Activated T-cell treated with anti-CD3 and anti-CD28 coated beads, Interleukin-2, amount 50 U/mL, for 72 hours (primary cell): ENCODE measurements around the gene UGT1A9. TPM values are rescaled to one million over a fixed set of nuclear protein-coding genes. Genes with fewer than 3 reads are reported as not detected.
"Not testable (repeated sequence)": the region's sequence is repeated elsewhere in the genome, so short reads cannot be mapped to it uniquely, and the experiment has no call there.

Source experiments
- ATAC-seq, 2 donors: fragments of 150-1000 bp; cut with Tn5 transposase; replicated peaks in 1 of 2; 2 replicates each; pipeline ENCODE4 v1.10.0; 2021; ENCODE audit warnings: moderate library complexity in 2 of 2, mild to moderate bottlenecking in 1 of 2
- DNase-seq, 2 donors: peaks; one replicate each; pipeline ENCODE4 v3.0.0; 2021 to 2022; ENCODE audit warnings: mixed read lengths in 1 of 2
- H3K27ac Mint-ChIP-seq: one replicate; pipeline ENCODE4 v1.8.0; 2022; ENCODE audit warnings: mild to moderate bottlenecking, moderate library complexity, mixed read lengths
- H3K27me3 Mint-ChIP-seq: one replicate; pipeline ENCODE4 v1.8.0; 2022; ENCODE audit warnings: low read depth, mixed read lengths
- H3K36me3 Mint-ChIP-seq, 2 donors: one replicate each; pipeline ENCODE4 v1.8.0; 2022; ENCODE audit warnings: mixed read lengths in 2 of 2, mild to moderate bottlenecking in 1 of 2; ENCODE audit not compliant: insufficient read depth in 2 of 2
- H3K4me1 Mint-ChIP-seq: one replicate; pipeline ENCODE4 v1.8.0; 2022; ENCODE audit warnings: low read depth, mixed read lengths
- H3K4me3 Mint-ChIP-seq, 2 donors: one replicate each; pipeline ENCODE4 v1.8.0; 2022; ENCODE audit warnings: mild to moderate bottlenecking in 2 of 2, mixed read lengths in 2 of 2, moderate library complexity in 2 of 2
- H3K9me3 Mint-ChIP-seq, 2 donors: one replicate each; pipeline ENCODE4 v1.8.0; 2022; ENCODE audit warnings: mixed read lengths in 2 of 2
- total RNA-seq, 2 donors: library from RNA; stranded (reverse); gene quantifications; one replicate each; pipeline ENCODE4 v1.2.3, GENCODE V29; 2022

UGT1A9 gene
- total RNA-seq, 2 donors from 2014 or later: not detected

DNA sequence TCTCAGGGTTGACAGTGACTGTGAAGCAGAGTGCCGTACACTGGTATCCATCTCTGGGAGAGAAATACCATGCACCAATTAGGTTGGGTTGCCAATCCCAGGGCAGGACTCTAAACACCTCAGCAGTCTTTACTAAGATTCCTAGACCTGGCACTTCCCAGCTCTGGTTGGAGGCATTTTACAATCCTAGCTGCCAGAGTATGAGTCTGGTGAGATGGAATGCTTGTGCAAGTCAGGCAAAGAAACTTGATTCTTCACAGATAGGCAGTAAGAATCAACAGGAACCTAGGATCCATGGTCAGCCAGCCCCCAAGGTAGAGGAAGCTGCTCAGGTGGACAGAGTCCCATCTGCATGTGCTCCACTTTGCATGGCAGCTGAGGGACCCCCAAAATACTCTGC, 35.0 kb downstream of the UGT1A9 start:
- no peaks in the 10 kb centered on the region for H3K9me3 Mint-ChIP-seq

DNA sequence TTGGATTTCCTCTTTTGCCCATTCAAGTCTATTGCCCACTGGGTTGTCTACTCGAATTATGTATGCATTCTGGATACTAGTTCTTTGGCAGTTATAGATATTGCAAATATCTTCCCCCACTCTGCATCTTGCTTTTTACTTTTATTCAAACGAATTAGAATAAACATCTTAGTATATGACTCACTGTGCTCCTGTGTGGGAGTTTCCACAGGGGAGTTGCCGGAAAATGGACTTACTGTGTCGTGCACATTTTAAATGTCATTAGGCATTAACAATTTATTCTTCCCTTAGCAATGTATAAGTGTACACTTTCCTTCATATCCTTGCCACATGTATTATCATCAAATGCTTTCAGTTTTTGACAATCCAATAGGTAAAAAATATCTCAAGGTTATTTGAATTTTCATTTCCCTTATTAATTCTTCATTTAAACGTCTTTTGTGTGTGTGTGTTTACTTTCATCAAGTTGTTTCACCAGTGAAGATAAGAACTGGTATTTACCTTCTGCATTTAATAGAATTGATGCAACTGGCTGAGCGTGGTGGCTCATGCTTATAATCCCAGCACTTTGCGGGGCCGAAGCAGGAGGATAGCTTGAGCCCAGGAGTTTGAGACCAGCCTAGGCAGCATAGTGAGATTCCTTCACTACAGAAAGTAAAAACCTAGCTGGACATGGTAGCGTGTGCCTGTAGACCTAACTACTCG, 36.4 kb downstream of the UGT1A9 start:
- H3K9me3 Mint-ChIP-seq: no peaks in the 10 kb centered on the region
- no peak overlapping the region for H3K27ac Mint-ChIP-seq
- H3K27me3 Mint-ChIP-seq: peaks cover 16% of the 10 kb centered on the region
- DNase-seq: no peak
- no peaks in the 10 kb centered on the region for H3K4me1 Mint-ChIP-seq
- ATAC-seq: no peak
- no peak overlapping the region for H3K4me3 Mint-ChIP-seq
- H3K36me3 Mint-ChIP-seq: no peaks in the 10 kb centered on the region

More for the DNA sequence above, 35.0 kb downstream of the UGT1A9 start:
- DNase-seq: no peak
- Mint-ChIP-seq H3K27me3 (peaks cover 7% of the 10 kb centered on the region), H3K36me3 (no peaks in the 10 kb centered on the region), H3K27ac (no peak overlapping the region), H3K4me1 (no peaks in the 10 kb centered on the region), H3K4me3 (no peak overlapping the region)
- no peak for ATAC-seq

DNA sequence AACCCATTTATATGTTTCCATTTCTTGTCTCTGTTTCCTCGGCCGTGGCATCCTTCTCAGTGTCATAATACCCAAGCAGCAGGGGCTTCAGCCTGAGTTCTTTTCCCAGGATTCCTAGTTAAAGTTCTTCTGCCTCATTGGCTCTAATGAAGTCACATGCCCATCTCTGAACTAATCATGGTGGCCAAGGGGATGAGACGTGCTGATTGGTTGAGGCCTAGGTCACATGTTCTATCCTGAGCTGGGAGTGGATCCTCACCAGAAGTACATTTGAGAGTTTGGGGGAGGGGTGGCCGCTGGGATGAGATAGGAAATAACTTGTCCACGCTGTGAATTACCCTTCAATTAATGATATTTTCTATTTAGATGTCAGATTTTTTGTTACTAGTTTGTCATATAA, 37.2 kb downstream of the UGT1A9 start:
- no peak for DNase-seq
- no peak overlapping the region for H3K4me3 Mint-ChIP-seq
- no peak for ATAC-seq
- H3K27me3 Mint-ChIP-seq: peaks cover 16% of the 10 kb centered on the region
- no peaks in the 10 kb centered on the region for H3K36me3 Mint-ChIP-seq
- peaks cover 8% of the 10 kb centered on the region for H3K4me1 Mint-ChIP-seq
- H3K27ac Mint-ChIP-seq: no peak overlapping the region
- H3K9me3 Mint-ChIP-seq: no peaks in the 10 kb centered on the region

DNA sequence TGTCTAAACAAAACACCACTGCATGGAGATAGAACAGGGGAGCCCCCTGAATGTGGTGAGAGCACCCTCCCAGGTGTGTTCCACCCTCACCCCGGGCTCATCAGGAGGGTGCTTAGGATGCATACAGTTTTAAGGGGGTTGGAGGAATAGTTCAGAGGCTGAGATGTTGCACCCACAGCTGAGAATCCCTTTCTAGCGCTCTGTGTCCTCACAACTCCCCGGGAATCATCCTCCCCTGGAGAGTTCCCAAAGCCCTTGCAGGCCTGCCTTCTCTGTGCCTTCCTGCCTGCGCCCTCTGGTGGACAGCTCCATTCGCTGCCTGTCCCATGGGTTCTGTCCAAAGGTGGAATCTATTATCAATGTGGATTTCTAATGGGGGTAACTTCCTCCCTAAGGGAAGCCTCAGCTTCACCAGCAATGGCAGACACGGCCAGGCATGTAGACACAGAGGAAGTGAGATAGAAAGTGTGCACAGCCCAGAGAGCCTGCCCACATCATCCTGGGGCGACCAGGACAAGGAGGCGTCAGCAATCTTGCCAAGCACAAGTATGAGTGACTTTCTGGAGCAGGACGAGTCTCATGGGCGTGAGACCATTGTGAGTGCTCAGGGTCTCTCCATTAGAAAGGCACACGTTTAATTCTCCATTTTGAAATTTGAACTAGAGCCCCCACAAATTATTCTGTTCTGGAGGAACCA, 39.8 kb downstream of the UGT1A9 start:
- no peaks in the 10 kb centered on the region for H3K36me3 Mint-ChIP-seq
- H3K4me3 Mint-ChIP-seq: no peak overlapping the region
- no peak overlapping the region for H3K27ac Mint-ChIP-seq
- ATAC-seq (peak; percentile 62 to 65), DNase-seq (peak; percentile 74)
- H3K9me3 Mint-ChIP-seq: no peaks in the 10 kb centered on the region
- H3K4me1 Mint-ChIP-seq: peaks cover 10% of the 10 kb centered on the region
- H3K27me3 Mint-ChIP-seq: peaks cover 24% of the 10 kb centered on the region

DNA sequence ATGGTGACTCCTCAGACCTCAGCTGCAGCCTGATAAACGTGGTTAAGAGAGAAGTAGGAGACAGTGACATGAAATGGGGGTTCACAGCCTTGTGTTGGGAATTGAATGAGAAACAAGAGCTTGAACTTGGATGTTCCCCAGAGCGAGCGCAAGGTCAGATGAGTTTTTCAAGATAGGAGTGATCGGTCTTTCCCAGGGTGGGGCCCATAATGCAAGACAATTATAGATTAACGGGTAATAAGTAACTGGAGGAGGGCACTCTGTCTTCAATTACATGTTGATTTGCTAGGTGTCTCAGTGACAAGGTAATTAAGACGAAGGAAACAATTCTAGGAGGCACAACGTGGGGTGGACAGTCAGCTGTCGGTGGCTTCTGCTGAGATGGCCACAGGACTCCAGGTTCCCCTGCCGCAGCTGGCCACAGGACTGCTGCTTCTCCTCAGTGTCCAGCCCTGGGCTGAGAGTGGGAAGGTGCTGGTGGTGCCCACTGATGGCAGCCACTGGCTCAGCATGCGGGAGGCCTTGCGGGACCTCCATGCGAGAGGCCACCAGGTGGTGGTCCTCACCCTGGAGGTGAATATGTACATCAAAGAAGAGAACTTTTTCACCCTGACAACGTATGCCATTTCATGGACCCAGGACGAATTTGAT, 41.0 kb downstream of the UGT1A9 start, which contains the start of gene UGT1A5:
Gene UGT1A5, plus strand, starts transcription at position 297 of the 651 bp plus-strand sequence. Its CDS starts 85 bp downstream, at position 382.
- H3K4me3 Mint-ChIP-seq: no peak within 1 kb of the TSS
- H3K9me3 Mint-ChIP-seq: no peaks in the 10 kb centered on the region
- peaks cover 32% of the 10 kb centered on the region for H3K27me3 Mint-ChIP-seq
- ATAC-seq: no peak
- H3K27ac Mint-ChIP-seq: no peak within 1 kb of the TSS
- H3K4me1 Mint-ChIP-seq: peaks cover 10% of the 10 kb centered on the region
- DNase-seq: no peak
- H3K36me3 Mint-ChIP-seq: no peaks in the 10 kb centered on the region

DNA sequence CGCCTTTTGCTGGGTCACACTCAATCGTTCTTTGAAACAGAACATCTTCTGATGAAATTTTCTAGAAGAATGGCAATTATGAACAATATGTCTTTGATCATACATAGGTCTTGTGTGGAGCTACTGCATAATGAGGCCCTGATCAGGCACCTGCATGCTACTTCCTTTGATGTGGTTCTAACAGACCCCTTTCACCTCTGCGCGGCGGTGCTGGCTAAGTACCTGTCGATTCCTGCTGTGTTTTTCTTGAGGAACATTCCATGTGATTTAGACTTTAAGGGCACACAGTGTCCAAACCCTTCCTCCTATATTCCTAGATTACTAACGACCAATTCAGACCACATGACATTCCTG, 41.5 kb downstream of the UGT1A9 start:
- Mint-ChIP-seq H3K36me3 (no peaks in the 10 kb centered on the region), H3K27ac (no peak overlapping the region), H3K4me3 (no peak overlapping the region), H3K27me3 (peaks cover 37% of the 10 kb centered on the region), H3K4me1 (peaks cover 10% of the 10 kb centered on the region), H3K9me3 (no peaks in the 10 kb centered on the region)
- DNase-seq (no peak), ATAC-seq (no peak)

DNA sequence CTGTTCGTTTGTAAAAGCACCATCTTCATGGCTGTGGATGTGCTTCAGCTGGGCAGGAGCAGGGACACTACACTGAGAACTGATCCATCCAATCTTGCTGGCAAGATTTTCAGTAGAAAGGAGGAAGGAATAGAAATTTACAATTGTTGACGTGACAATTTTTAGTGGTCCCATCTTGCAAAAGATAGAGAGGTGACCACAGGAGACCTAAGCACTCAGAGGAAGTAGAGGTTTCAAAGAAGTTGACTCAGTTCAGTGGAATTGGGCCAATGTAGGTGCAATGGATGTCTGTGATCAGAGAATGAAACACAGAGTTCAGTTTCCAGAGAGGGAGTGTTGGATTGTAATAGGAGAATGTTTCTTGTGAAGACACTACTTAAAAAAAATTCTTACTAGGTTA, 42.4 kb downstream of the UGT1A9 start:
- H3K27ac Mint-ChIP-seq: no peak overlapping the region
- H3K27me3 Mint-ChIP-seq: peaks cover 44% of the 10 kb centered on the region
- peaks cover 10% of the 10 kb centered on the region for H3K4me1 Mint-ChIP-seq
- no peaks in the 10 kb centered on the region for H3K9me3 Mint-ChIP-seq
- H3K36me3 Mint-ChIP-seq: no peaks in the 10 kb centered on the region
- H3K4me3 Mint-ChIP-seq: no peak overlapping the region
- ATAC-seq (peak in 1 of 2 donors; percentile 32), DNase-seq (no peak)

DNA sequence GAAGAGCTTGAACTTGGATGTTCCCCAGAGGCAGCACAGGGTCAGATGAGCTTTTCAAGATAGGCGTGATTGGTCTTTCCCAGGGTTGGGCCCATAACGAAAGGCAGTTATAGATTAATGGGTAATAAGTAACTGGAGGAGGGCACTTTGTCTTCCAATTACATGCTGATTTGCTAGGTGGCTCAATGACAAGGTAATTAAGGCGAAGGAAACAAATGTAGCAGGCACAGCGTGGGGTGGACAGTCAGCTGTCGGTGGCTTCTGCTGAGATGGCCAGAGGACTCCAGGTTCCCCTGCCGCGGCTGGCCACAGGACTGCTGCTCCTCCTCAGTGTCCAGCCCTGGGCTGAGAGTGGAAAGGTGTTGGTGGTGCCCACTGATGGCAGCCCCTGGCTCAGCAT, 46.9 kb downstream of the UGT1A9 start, which contains the start of gene UGT1A4:
Gene UGT1A4, plus strand, starts transcription at position 185 of the 400 bp plus-strand sequence. Its CDS starts 85 bp downstream, at position 270.
- Mint-ChIP-seq H3K36me3 (no peaks in the 10 kb centered on the region), H3K9me3 (no peaks in the 10 kb centered on the region), H3K4me1 (peaks cover 10% of the 10 kb centered on the region), H3K27me3 (peaks cover 46% of the 10 kb centered on the region), H3K4me3 (no peak within 1 kb of the TSS), H3K27ac (no peak within 1 kb of the TSS)
- DNase-seq (no peak), ATAC-seq (no peak)

DNA sequence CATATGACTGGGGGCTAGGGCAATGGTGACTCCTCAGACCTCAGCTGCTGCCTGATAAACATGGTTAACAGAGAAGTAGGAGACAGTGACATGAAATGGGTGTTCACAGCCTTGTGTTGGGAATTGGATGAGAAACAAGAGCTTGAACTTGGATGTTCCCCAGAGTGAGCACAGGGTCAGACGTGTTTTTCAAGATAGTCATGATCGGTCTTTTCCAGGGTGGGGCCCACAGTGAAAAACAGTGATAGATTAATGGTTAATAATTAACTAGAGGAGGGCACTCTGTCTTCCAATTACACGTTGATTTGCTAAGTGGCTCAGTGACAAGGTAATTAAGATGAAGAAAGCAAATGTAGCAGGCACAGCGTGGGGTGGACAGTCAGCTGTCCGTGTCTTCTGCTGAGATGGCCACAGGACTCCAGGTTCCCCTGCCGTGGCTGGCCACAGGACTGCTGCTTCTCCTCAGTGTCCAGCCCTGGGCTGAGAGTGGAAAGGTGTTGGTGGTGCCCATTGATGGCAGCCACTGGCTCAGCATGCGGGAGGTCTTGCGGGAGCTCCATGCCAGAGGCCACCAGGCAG, 57.1 kb downstream of the UGT1A9 start, which contains the start of gene UGT1A3:
Gene UGT1A3, plus strand, starts transcription at position 320 of the 579 bp plus-strand sequence. Its CDS starts 85 bp downstream, at position 405.
- Mint-ChIP-seq H3K27me3 (no peaks in the 10 kb centered on the region), H3K9me3 (no peaks in the 10 kb centered on the region), H3K36me3 (no peaks in the 10 kb centered on the region), H3K4me3 (no peak within 1 kb of the TSS), H3K4me1 (no peaks in the 10 kb centered on the region), H3K27ac (no peak within 1 kb of the TSS)
- DNase-seq: no peak
- ATAC-seq: no peak

DNA sequence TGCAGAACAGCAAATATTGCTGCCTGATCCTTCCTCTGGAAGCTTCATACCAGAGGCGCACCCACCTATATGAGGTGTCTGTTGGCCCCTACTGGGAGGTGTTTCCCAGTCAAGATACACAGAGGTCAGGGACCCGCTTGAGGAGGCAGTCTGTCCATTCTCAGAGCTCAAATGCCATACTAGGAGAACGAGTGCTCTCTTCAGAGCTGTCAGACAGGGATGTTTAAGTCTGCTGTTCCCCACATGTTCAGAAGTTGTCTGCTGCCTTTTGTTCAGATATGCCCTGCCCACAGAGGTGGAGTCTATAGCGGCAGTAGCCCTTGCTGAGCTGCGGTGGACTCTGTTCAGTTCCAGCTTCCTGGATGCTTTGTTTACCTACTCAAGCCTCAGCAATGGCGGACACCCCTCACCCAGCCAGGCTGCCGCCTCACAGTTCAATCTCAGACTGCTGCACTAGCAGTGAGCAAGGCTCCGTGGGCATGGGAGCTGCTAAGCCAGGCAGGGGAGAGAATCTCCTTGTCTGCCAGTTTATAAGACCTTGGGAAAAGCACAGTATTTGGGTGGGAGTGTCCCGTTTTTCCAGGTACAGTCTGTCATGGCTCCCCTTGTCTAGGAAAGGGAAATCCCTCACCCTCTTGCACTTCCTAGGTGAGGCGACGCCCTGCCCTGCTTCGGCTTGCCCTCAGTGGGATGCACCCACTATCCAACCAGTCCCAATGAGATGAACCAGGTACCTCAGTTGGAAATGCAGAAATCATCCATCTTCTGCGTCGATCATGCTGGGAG, 65.4 kb downstream of the UGT1A9 start:
- H3K4me1 Mint-ChIP-seq, H3K9me3 Mint-ChIP-seq, H3K4me3 Mint-ChIP-seq, DNase-seq, H3K36me3 Mint-ChIP-seq, H3K27ac Mint-ChIP-seq, ATAC-seq: not testable (repeated sequence)
- H3K27me3 Mint-ChIP-seq: peaks cover 35% of the 10 kb centered on the region

DNA sequence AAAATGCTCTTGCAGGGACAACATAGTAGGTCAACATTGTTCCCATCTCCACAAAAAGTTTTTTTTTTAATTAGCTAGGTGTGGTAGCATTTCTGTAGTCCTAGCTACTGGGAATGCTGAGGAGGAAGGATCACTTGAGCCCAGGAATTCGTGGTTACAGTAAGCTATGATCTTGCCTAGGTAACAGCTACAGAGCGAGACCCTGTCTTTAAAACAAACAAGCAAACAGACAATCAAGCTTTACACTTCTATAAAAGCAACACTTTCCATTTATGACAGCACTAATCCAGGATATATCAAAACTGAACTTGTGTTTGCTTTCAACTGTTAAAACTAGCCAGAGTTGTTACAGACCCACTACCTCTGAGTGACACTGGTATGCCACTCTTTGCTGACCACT, 69.2 kb downstream of the UGT1A9 start:
- ATAC-seq (no peak), DNase-seq (no peak)
- Mint-ChIP-seq H3K9me3 (no peaks in the 10 kb centered on the region), H3K27me3 (peaks cover 17% of the 10 kb centered on the region), H3K27ac (no peak overlapping the region), H3K4me1 (no peaks in the 10 kb centered on the region), H3K4me3 (no peak overlapping the region), H3K36me3 (no peaks in the 10 kb centered on the region)

DNA sequence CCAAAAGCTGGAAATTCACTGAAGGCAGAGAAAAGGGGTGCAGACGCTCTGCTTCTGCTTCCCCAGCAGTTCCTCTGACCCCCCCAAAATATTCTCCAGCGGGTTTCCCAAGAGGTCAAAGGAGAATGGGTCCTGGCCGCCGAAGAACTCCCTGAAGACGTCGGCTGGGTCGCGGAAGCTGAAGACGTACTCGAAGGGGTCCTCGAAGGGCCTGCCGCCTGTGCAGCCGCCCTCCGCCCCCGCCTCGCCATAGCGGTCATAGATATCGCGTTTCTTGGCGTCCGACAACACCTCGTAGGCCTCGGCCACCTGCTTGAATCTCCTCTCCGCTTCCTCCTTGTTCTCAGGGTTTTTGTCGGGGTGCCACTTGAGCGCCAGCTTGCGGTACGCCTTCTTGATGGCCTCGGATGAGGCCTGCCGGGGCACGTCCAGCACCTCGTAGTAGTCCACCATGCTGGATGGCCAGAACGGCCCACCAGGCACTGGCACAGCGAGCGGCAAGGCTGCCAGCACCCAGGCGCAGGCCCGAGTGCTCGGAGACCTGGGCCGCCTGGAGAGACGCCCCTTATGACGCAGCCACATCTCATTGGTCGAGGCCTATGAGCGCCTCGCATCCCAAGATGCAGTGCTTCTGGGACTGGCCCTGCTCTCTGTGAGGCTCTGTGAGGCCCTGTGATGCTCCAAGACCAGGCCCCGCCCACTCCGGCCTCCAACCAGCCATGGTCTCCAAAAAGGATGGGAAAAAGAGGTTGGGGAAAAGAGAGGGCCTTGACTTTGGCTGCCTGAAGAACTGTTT, 72.0 kb downstream of the UGT1A9 start:
- H3K27ac Mint-ChIP-seq: no peak overlapping the region
- H3K4me3 Mint-ChIP-seq: no peak overlapping the region
- H3K27me3 Mint-ChIP-seq: peaks cover 12% of the 10 kb centered on the region
- no peaks in the 10 kb centered on the region for H3K4me1 Mint-ChIP-seq
- no peaks in the 10 kb centered on the region for H3K9me3 Mint-ChIP-seq
- H3K36me3 Mint-ChIP-seq: no peaks in the 10 kb centered on the region
- no peak for DNase-seq
- ATAC-seq: no peak
